ENCODE data around the gene RAB11FIP4.

The RAB11FIP4 gene

GRCh38 chr17:31522284-31522931, 130.9 kb downstream of the RAB11FIP4 start:
- Histone ChIP-seq H3K4me3 (ENCODE audit: low read length in 2 of 2) (no peak overlapping the region), H3K36me3 (ENCODE audit: control insufficient read depth in 2 of 2, insufficient read depth in 2 of 2, low read length in 2 of 2) (no peaks in the 10 kb centered on the region), H3K9ac (ENCODE audit: low read length in 2 of 2) (no peak overlapping the region), H3K27ac (ENCODE audit: low read length) (no peak overlapping the region), H3K9me3 (ENCODE audit: control insufficient read depth in 2 of 2, low read length in 2 of 2) (no peaks in the 10 kb centered on the region), H3K4me1 (ENCODE audit: control insufficient read depth, insufficient read depth, low read length) (peaks cover 4% of the 10 kb centered on the region), H3K27me3 (ENCODE audit: control insufficient read depth in 1 of 2, insufficient read depth in 2 of 2, low read length in 2 of 2) (no peaks in the 10 kb centered on the region)

GRCh38 chr17:31522987-31523495, 131.6 kb downstream of the RAB11FIP4 start:
- Histone ChIP-seq H3K27me3 (ENCODE audit: control insufficient read depth in 1 of 2, insufficient read depth in 2 of 2, low read length in 2 of 2) (no peaks in the 10 kb centered on the region), H3K27ac (ENCODE audit: low read length) (no peak overlapping the region), H3K4me1 (ENCODE audit: control insufficient read depth, insufficient read depth, low read length) (peaks cover 4% of the 10 kb centered on the region), H3K4me3 (ENCODE audit: low read length in 2 of 2) (no peak overlapping the region), H3K36me3 (ENCODE audit: control insufficient read depth in 2 of 2, insufficient read depth in 2 of 2, low read length in 2 of 2) (no peaks in the 10 kb centered on the region), H3K9me3 (ENCODE audit: control insufficient read depth in 2 of 2, low read length in 2 of 2) (no peaks in the 10 kb centered on the region), H3K9ac (ENCODE audit: low read length in 2 of 2) (no peak overlapping the region)

GRCh38 chr17:31523862-31524730, 132.6 kb downstream of the RAB11FIP4 start:
- Histone ChIP-seq H3K4me3 (ENCODE audit: low read length in 2 of 2) (no peak overlapping the region), H3K9me3 (ENCODE audit: control insufficient read depth in 2 of 2, low read length in 2 of 2) (no peaks in the 10 kb centered on the region), H3K27me3 (ENCODE audit: control insufficient read depth in 1 of 2, insufficient read depth in 2 of 2, low read length in 2 of 2) (no peaks in the 10 kb centered on the region), H3K27ac (ENCODE audit: low read length) (no peak overlapping the region), H3K4me1 (ENCODE audit: control insufficient read depth, insufficient read depth, low read length) (peaks cover 4% of the 10 kb centered on the region), H3K36me3 (ENCODE audit: control insufficient read depth in 2 of 2, insufficient read depth in 2 of 2, low read length in 2 of 2) (no peaks in the 10 kb centered on the region), H3K9ac (ENCODE audit: low read length in 2 of 2) (no peak overlapping the region)

GRCh38 chr17:31524926-31525800, 133.7 kb downstream of the RAB11FIP4 start:
- Histone ChIP-seq H3K27me3 (ENCODE audit: control insufficient read depth in 1 of 2, insufficient read depth in 2 of 2, low read length in 2 of 2) (no peaks in the 10 kb centered on the region), H3K27ac (ENCODE audit: low read length) (no peak overlapping the region), H3K9ac (ENCODE audit: low read length in 2 of 2) (no peak overlapping the region), H3K9me3 (ENCODE audit: control insufficient read depth in 2 of 2, low read length in 2 of 2) (no peaks in the 10 kb centered on the region), H3K4me3 (ENCODE audit: low read length in 2 of 2) (no peak overlapping the region), H3K4me1 (ENCODE audit: control insufficient read depth, insufficient read depth, low read length) (peaks cover 4% of the 10 kb centered on the region), H3K36me3 (ENCODE audit: control insufficient read depth in 2 of 2, insufficient read depth in 2 of 2, low read length in 2 of 2) (no peaks in the 10 kb centered on the region)

GRCh38 chr17:31525801-31526549, 134.5 kb downstream of the RAB11FIP4 start:
- Histone ChIP-seq H3K4me3 (ENCODE audit: low read length in 2 of 2) (no peak overlapping the region), H3K36me3 (ENCODE audit: control insufficient read depth in 2 of 2, insufficient read depth in 2 of 2, low read length in 2 of 2) (no peaks in the 10 kb centered on the region), H3K27me3 (ENCODE audit: control insufficient read depth in 1 of 2, insufficient read depth in 2 of 2, low read length in 2 of 2) (no peaks in the 10 kb centered on the region), H3K27ac (ENCODE audit: low read length) (no peak overlapping the region), H3K9ac (ENCODE audit: low read length in 2 of 2) (no peak overlapping the region), H3K9me3 (ENCODE audit: control insufficient read depth in 2 of 2, low read length in 2 of 2) (no peaks in the 10 kb centered on the region), H3K4me1 (ENCODE audit: control insufficient read depth, insufficient read depth, low read length) (peaks cover 7% of the 10 kb centered on the region)

GRCh38 chr17:31527606-31528005, 136.1 kb downstream of the RAB11FIP4 start:
- H3K36me3 ChIP-seq (ENCODE audit: control insufficient read depth in 2 of 2, insufficient read depth in 2 of 2, low read length in 2 of 2): no peaks in the 10 kb centered on the region

GRCh38 chr17:31528291-31528874, 136.9 kb downstream of the RAB11FIP4 start:
- no peaks in the 10 kb centered on the region for H3K9me3 ChIP-seq (ENCODE audit: control insufficient read depth in 2 of 2, low read length in 2 of 2)
- no peaks in the 10 kb centered on the region for H3K27me3 ChIP-seq (ENCODE audit: control insufficient read depth in 1 of 2, insufficient read depth in 2 of 2, low read length in 2 of 2)
- peaks cover 7% of the 10 kb centered on the region for H3K4me1 ChIP-seq (ENCODE audit: control insufficient read depth, insufficient read depth, low read length)
- no peak overlapping the region for H3K9ac ChIP-seq (ENCODE audit: low read length in 2 of 2)
- H3K36me3 ChIP-seq (ENCODE audit: control insufficient read depth in 2 of 2, insufficient read depth in 2 of 2, low read length in 2 of 2): no peaks in the 10 kb centered on the region
- H3K4me3 ChIP-seq (ENCODE audit: low read length in 2 of 2): no peak overlapping the region
- H3K27ac ChIP-seq (ENCODE audit: low read length): no peak overlapping the region

More at GRCh38 chr17:31527606-31528005, 136.1 kb downstream of the RAB11FIP4 start:
- no peak overlapping the region for H3K9ac ChIP-seq (ENCODE audit: low read length in 2 of 2)
- H3K4me3 ChIP-seq (ENCODE audit: low read length in 2 of 2): no peak overlapping the region
- no peak overlapping the region for H3K27ac ChIP-seq (ENCODE audit: low read length)
- peaks cover 7% of the 10 kb centered on the region for H3K4me1 ChIP-seq (ENCODE audit: control insufficient read depth, insufficient read depth, low read length)
- H3K27me3 ChIP-seq (ENCODE audit: control insufficient read depth in 1 of 2, insufficient read depth in 2 of 2, low read length in 2 of 2): no peaks in the 10 kb centered on the region
- no peaks in the 10 kb centered on the region for H3K9me3 ChIP-seq (ENCODE audit: control insufficient read depth in 2 of 2, low read length in 2 of 2)

GRCh38 chr17:31529841-31530251, 138.4 kb downstream of the RAB11FIP4 start:
- no peaks in the 10 kb centered on the region for H3K36me3 ChIP-seq (ENCODE audit: control insufficient read depth in 2 of 2, insufficient read depth in 2 of 2, low read length in 2 of 2)
- H3K4me3 ChIP-seq (ENCODE audit: low read length in 2 of 2): no peak overlapping the region

GRCh38 chr17:31530391-31530985, 139.0 kb downstream of the RAB11FIP4 start:
- no peak overlapping the region for H3K9ac ChIP-seq (ENCODE audit: low read length in 2 of 2)
- no peaks in the 10 kb centered on the region for H3K36me3 ChIP-seq (ENCODE audit: control insufficient read depth in 2 of 2, insufficient read depth in 2 of 2, low read length in 2 of 2)
- H3K4me3 ChIP-seq (ENCODE audit: low read length in 2 of 2): no peak overlapping the region
- no peak overlapping the region for H3K27ac ChIP-seq (ENCODE audit: low read length)
- H3K27me3 ChIP-seq (ENCODE audit: control insufficient read depth in 1 of 2, insufficient read depth in 2 of 2, low read length in 2 of 2): no peaks in the 10 kb centered on the region
- H3K9me3 ChIP-seq (ENCODE audit: control insufficient read depth in 2 of 2, low read length in 2 of 2): no peaks in the 10 kb centered on the region
- H3K4me1 ChIP-seq (ENCODE audit: control insufficient read depth, insufficient read depth, low read length): peaks cover 2% of the 10 kb centered on the region

More at GRCh38 chr17:31529841-31530251, 138.4 kb downstream of the RAB11FIP4 start:
- Histone ChIP-seq H3K9me3 (ENCODE audit: control insufficient read depth in 2 of 2, low read length in 2 of 2) (no peaks in the 10 kb centered on the region), H3K27me3 (ENCODE audit: control insufficient read depth in 1 of 2, insufficient read depth in 2 of 2, low read length in 2 of 2) (no peaks in the 10 kb centered on the region), H3K27ac (ENCODE audit: low read length) (no peak overlapping the region), H3K4me1 (ENCODE audit: control insufficient read depth, insufficient read depth, low read length) (peaks cover 7% of the 10 kb centered on the region), H3K9ac (ENCODE audit: low read length in 2 of 2) (no peak overlapping the region)
